Measurements from ENCODE around the gene NCOR2.
"Not testable (repeated sequence)": the region's sequence is repeated elsewhere in the genome, so short reads cannot be mapped to it uniquely, and the experiment has no call there.

The NCOR2 gene

GRCh38 chr12:124592050-124592449 is 24.6 kb upstream of the NCOR2 start:
- H3K27ac ChIP-seq, result no peak overlapping the region
- no peak for TF ChIP-seq Cebpa-rat (IDR thresholded peaks at IDR 0.05)
- H3K9me3 ChIP-seq, result peaks cover 11% of the 10 kb centered on the region
- H3K4me2 ChIP-seq, result peak overlapping the region; percentile 83
- no peak overlapping the region for H3K4me3 ChIP-seq
- no peaks in the 10 kb centered on the region for H3K36me3 ChIP-seq
- no peak overlapping the region for H3K9ac ChIP-seq
- H3K4me1 ChIP-seq, result peaks cover 66% of the 10 kb centered on the region
- peaks cover 20% of the 10 kb centered on the region; the same call in 1 of the 2 replicates for H3K27me3 ChIP-seq
- no peaks in the 10 kb centered on the region for H4K20me1 ChIP-seq

- Histone ChIP-seq H3K9ac (no peak overlapping the region), H3K27me3 (peaks cover 20% of the 10 kb centered on the region; the same call in 1 of the 2 replicates), H3K4me3 (no peak overlapping the region), H3K36me3 (no peaks in the 10 kb centered on the region), H4K20me1 (no peaks in the 10 kb centered on the region), H3K4me1 (peaks cover 72% of the 10 kb centered on the region), H3K4me2 (no peak overlapping the region), H3K9me3 (peaks cover 11% of the 10 kb centered on the region), H3K27ac (no peak overlapping the region)
- no peak for TF ChIP-seq Cebpa-rat (IDR thresholded peaks at IDR 0.05)
Observed at GRCh38 chr12:124590447-124590846, 23.0 kb upstream of the NCOR2 start.

DNA sequence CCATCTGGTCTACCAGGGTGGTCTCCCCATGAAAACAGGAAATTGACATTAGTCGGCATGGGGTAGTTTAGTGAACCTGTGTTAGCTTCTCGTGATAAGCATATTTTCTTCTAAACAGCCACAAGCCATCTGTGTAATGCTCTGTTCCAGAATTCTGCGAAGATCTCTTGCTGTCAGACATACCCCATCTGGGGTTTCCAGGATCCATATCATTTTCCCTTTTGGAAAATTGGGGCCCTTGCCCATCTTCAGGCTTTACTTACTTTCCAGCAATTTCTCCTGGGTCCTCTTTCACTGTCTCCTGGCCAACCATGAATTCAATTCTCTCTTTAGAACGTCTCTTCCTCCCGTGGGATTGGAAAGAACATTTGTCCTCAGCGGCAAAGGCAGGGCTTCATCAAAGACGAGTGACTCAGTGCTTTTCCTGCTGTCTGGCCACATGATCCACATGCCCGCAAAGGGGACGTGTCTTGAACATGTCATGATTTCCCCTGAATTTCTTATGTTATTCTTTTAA is 21.4 kb upstream of the NCOR2 start:
- Histone ChIP-seq H3K4me3 (peak overlapping the region; percentile 25; the same call in 1 of the 2 replicates), H3K9me3 (peaks cover 12% of the 10 kb centered on the region), H3K36me3 (no peaks in the 10 kb centered on the region), H3K27ac (no peak overlapping the region), H3K4me1 (peaks cover 59% of the 10 kb centered on the region), H3K4me2 (peak overlapping the region; percentile 75), H3K9ac (no peak overlapping the region), H4K20me1 (no peaks in the 10 kb centered on the region), H3K27me3 (peaks cover 14% of the 10 kb centered on the region; the same call in 1 of the 2 replicates)
- TF ChIP-seq Cebpa-rat (IDR thresholded peaks at IDR 0.05), result no peak

GRCh38 chr12:124588018-124588634 is 20.7 kb upstream of the NCOR2 start:
- H3K9ac ChIP-seq, result no peak overlapping the region
- no peaks in the 10 kb centered on the region for H3K36me3 ChIP-seq
- H3K27me3 ChIP-seq, result peaks cover 7% of the 10 kb centered on the region; the same call in 1 of the 2 replicates
- no peak for TF ChIP-seq Cebpa-rat (IDR thresholded peaks at IDR 0.05)
- no peaks in the 10 kb centered on the region for H4K20me1 ChIP-seq
- H3K4me2 ChIP-seq, result peak overlapping the region; percentile 75
- no peak overlapping the region for H3K27ac ChIP-seq
- H3K4me3 ChIP-seq, result peak overlapping the region; percentile 25; the same call in 1 of the 2 replicates
- H3K4me1 ChIP-seq, result peaks cover 52% of the 10 kb centered on the region
- H3K9me3 ChIP-seq, result peaks cover 18% of the 10 kb centered on the region

GRCh38 chr12:124586756-124587155 is 19.3 kb upstream of the NCOR2 start:
- H3K36me3 ChIP-seq, result no peaks in the 10 kb centered on the region
- H3K27me3 ChIP-seq, result no peaks in the 10 kb centered on the region
- H3K27ac ChIP-seq, result no peak overlapping the region
- H3K4me2 ChIP-seq, result peak overlapping the region; percentile 14; the same call in 1 of the 2 replicates
- peaks cover 48% of the 10 kb centered on the region for H3K4me1 ChIP-seq
- H3K9me3 ChIP-seq, result peaks cover 18% of the 10 kb centered on the region
- TF ChIP-seq Cebpa-rat (IDR thresholded peaks at IDR 0.05), result no peak
- no peak overlapping the region for H3K9ac ChIP-seq
- H3K4me3 ChIP-seq, result no peak overlapping the region
- H4K20me1 ChIP-seq, result no peaks in the 10 kb centered on the region

- not testable (repeated sequence) for H3K27me3 ChIP-seq, H3K9ac ChIP-seq, H3K4me3 ChIP-seq, H3K4me2 ChIP-seq, H4K20me1 ChIP-seq, H3K27ac ChIP-seq, H3K36me3 ChIP-seq
- Histone ChIP-seq H3K4me1 (peaks cover 47% of the 10 kb centered on the region), H3K9me3 (peaks cover 14% of the 10 kb centered on the region)
Observed at GRCh38 chr12:124584494-124584893, 17.1 kb upstream of the NCOR2 start.

DNA sequence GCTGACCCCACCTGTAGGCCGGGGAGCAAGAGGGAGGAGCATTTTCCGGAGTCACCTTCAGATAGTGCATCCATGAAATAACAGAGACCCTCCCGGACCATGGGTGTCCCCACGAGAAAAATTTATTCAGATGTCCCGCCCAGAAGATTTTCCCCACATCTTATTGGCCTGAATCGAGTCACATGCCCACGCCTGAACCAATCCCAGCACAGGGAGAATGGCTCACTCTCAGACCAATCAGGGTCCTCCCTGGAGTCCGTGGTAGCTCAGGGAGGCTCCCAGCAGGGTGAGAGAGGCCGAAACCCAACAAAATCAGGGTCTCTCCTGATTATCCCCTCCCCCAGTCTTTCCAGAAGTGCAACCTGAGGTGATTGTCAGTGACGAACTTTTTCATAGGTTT is 16.4 kb upstream of the NCOR2 start:
- Histone ChIP-seq H3K4me1 (peaks cover 41% of the 10 kb centered on the region), H3K4me2 (no peak overlapping the region), H3K27me3 (no peaks in the 10 kb centered on the region), H3K9ac (no peak overlapping the region), H3K4me3 (no peak overlapping the region), H3K9me3 (peaks cover 16% of the 10 kb centered on the region), H4K20me1 (no peaks in the 10 kb centered on the region), H3K36me3 (no peaks in the 10 kb centered on the region), H3K27ac (no peak overlapping the region)
- TF ChIP-seq Cebpa-rat (IDR thresholded peaks at IDR 0.05), result no peak

GRCh38 chr12:124582108-124582424 is 14.7 kb upstream of the NCOR2 start:
- Histone ChIP-seq H4K20me1 (no peaks in the 10 kb centered on the region), H3K4me2 (peak overlapping the region; percentile 81), H3K27ac (peak overlapping the region; percentile 40), H3K9ac (peak overlapping the region; percentile 45; the same call in 1 of the 2 replicates), H3K4me3 (no peak overlapping the region), H3K27me3 (no peaks in the 10 kb centered on the region), H3K4me1 (peaks cover 23% of the 10 kb centered on the region), H3K36me3 (no peaks in the 10 kb centered on the region), H3K9me3 (peaks cover 20% of the 10 kb centered on the region)
- no peak for TF ChIP-seq Cebpa-rat (IDR thresholded peaks at IDR 0.05)

GRCh38 chr12:124581307-124582107 is 14.1 kb upstream of the NCOR2 start:
- Histone ChIP-seq H3K27me3 (no peaks in the 10 kb centered on the region), H3K36me3 (no peaks in the 10 kb centered on the region), H3K4me2 (peak overlapping the region; percentile 81), H4K20me1 (no peaks in the 10 kb centered on the region), H3K4me1 (peaks cover 18% of the 10 kb centered on the region), H3K27ac (peak overlapping the region; percentile 40), H3K4me3 (no peak overlapping the region), H3K9me3 (peaks cover 26% of the 10 kb centered on the region), H3K9ac (no peak overlapping the region)
- no peak for TF ChIP-seq Cebpa-rat (IDR thresholded peaks at IDR 0.05)

- no peaks in the 10 kb centered on the region for H3K27me3 ChIP-seq
- H3K4me2 ChIP-seq, result no peak overlapping the region
- H3K9ac ChIP-seq, result no peak overlapping the region
- H3K9me3 ChIP-seq, result peaks cover 26% of the 10 kb centered on the region
- H3K27ac ChIP-seq, result no peak overlapping the region
- peaks cover 17% of the 10 kb centered on the region for H3K4me1 ChIP-seq
- no peaks in the 10 kb centered on the region for H4K20me1 ChIP-seq
- no peak for TF ChIP-seq Cebpa-rat (IDR thresholded peaks at IDR 0.05)
- H3K36me3 ChIP-seq, result no peaks in the 10 kb centered on the region
- no peak overlapping the region for H3K4me3 ChIP-seq
Observed at GRCh38 chr12:124579921-124580517, 12.6 kb upstream of the NCOR2 start.
